ENCODE measurements around the gene NUAK1. TPM values are rescaled to one million over a fixed set of nuclear protein-coding genes. Genes with fewer than 3 reads are reported as not detected.

The NUAK1 gene
- total and polyA plus RNA-seq, 2 experiments from 2014 or later: 5.4 to 16.9 TPM

DNA sequence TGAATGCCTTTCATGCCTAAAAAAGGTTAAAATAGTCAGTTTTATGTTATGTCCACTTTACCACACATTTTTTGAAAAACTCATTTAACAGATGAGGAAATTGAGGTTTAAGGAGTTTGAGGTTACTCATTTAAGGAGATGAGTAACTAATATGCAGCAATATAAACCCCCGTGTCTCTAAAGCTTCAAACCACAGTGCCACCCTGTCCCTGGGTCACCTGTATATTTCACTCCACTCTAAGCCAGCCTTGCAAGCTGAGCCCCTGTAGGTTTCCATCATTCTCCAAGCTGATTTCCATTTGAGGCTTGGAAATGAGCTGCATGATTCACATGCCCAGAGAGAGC lies 64.4 kb downstream of the NUAK1 start (continued):
- TF ChIP-seq JUNB (IDR thresholded peaks at IDR 0.05; ENCODE audit: unreplicated experiment) (no peak), ZNF114 (CRISPR knock-in tag; IDR thresholded peaks at IDR 0.05) (no peak)
- TF ChIP-seq, protein P1, sequence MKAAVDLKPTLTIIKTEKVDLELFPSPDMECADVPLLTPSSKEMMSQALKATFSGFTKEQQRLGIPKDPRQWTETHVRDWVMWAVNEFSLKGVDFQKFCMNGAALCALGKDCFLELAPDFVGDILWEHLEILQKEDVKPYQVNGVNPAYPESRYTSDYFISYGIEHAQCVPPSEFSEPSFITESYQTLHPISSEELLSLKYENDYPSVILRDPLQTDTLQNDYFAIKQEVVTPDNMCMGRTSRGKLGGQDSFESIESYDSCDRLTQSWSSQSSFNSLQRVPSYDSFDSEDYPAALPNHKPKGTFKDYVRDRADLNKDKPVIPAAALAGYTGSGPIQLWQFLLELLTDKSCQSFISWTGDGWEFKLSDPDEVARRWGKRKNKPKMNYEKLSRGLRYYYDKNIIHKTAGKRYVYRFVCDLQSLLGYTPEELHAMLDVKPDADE (IDR thresholded peaks at IDR 0.05): no peak
- TF ChIP-seq, protein P2, sequence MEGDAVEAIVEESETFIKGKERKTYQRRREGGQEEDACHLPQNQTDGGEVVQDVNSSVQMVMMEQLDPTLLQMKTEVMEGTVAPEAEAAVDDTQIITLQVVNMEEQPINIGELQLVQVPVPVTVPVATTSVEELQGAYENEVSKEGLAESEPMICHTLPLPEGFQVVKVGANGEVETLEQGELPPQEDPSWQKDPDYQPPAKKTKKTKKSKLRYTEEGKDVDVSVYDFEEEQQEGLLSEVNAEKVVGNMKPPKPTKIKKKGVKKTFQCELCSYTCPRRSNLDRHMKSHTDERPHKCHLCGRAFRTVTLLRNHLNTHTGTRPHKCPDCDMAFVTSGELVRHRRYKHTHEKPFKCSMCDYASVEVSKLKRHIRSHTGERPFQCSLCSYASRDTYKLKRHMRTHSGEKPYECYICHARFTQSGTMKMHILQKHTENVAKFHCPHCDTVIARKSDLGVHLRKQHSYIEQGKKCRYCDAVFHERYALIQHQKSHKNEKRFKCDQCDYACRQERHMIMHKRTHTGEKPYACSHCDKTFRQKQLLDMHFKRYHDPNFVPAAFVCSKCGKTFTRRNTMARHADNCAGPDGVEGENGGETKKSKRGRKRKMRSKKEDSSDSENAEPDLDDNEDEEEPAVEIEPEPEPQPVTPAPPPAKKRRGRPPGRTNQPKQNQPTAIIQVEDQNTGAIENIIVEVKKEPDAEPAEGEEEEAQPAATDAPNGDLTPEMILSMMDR (conservative IDR thresholded peaks at IDR 0.05; ENCODE audit: low read depth in 2 of 2): no peak

- no peak overlapping the region for H3K4me3 Mint-ChIP-seq
- H3K4me2 ChIP-seq: no peak overlapping the region
- H3K27ac ChIP-seq (ENCODE audit: low read depth): no peak overlapping the region
- H3K79me2 ChIP-seq (replicated peaks; ENCODE audit: insufficient read depth): no peaks in the 10 kb centered on the region
- H3K4me3 ChIP-seq: no peak overlapping the region
- peaks cover 11% of the 10 kb centered on the region for H3K36me3 Mint-ChIP-seq (ENCODE audit: low read depth)
- H3K36me3 ChIP-seq (ENCODE audit: insufficient read depth): peaks cover 16% of the 10 kb centered on the region
- no peaks in the 10 kb centered on the region for H3F3A ChIP-seq (replicated peaks; ENCODE audit: low read depth)
- H3K4me1 Mint-ChIP-seq: peaks cover 13% of the 10 kb centered on the region; the same call in 2 of the 3 replicates
- DNase-seq (ENCODE audit: low spot score) (no peak), ATAC-seq (no peak)
- peaks cover 7% of the 10 kb centered on the region; the same call in 1 of the 2 replicates for H4K20me1 ChIP-seq (replicated peaks; ENCODE audit: insufficient read depth)
- no peak overlapping the region for H3K27ac Mint-ChIP-seq
- no peaks in the 10 kb centered on the region for H3K27me3 ChIP-seq (ENCODE audit: insufficient read depth)
- no peaks in the 10 kb centered on the region for H3K9me3 Mint-ChIP-seq
- no peaks in the 10 kb centered on the region for H3K9me2 ChIP-seq (ENCODE audit: insufficient read depth)
- H2AFZ ChIP-seq: no peak overlapping the region
- H3K27me3 Mint-ChIP-seq (ENCODE audit: insufficient read depth, low read depth, poor library complexity): no peaks in the 10 kb centered on the region
- no peaks in the 10 kb centered on the region for H3K4me1 ChIP-seq (ENCODE audit: insufficient read depth)
- TF ChIP-seq NANOG (IDR thresholded peaks at IDR 0.05; ENCODE audit: borderline replicate concordance): no peak
- TF ChIP-seq ZNF331 (CRISPR knock-in tag; IDR thresholded peaks at IDR 0.05; ENCODE audit: low read depth): no peak
- TF ChIP-seq, protein P2 (conservative IDR thresholded peaks at IDR 0.05; ENCODE audit: low read depth in 2 of 2): no peak
- TF ChIP-seq EZH2phosphoT487 (IDR thresholded peaks at IDR 0.05; ENCODE audit: unreplicated experiment): no peak
- TF ChIP-seq REST (IDR thresholded peaks at IDR 0.05; ENCODE audit: unreplicated experiment): no peak
- no peak for TF ChIP-seq JUNB (IDR thresholded peaks at IDR 0.05; ENCODE audit: unreplicated experiment)
- no peak for TF ChIP-seq ZNF462 (CRISPR knock-in tag; IDR thresholded peaks at IDR 0.05)
- no peak for TF ChIP-seq EZH2 (IDR thresholded peaks at IDR 0.05; ENCODE audit: low read depth, unreplicated experiment)
Observed at GRCh38 chr12:106073179-106073578, 65.6 kb downstream of the NUAK1 start.

Measured in GM23338 (cell line).